GM23338 (cell line): ENCODE results near the gene NPHP4. TPM values are rescaled to one million over a fixed set of nuclear protein-coding genes. Genes with fewer than 3 reads are reported as not detected.

Experiments used
- ATAC-seq: fragments of 200-7000 bp; cut with Tn5 transposase; 3 replicates; pipeline ENCODE4 v1.9.1; 2020
- DNase-seq: peaks from one replicate; pipeline ENCODE4 v3.0.0-alpha.2; 2015; ENCODE audit warnings: low spot score
- H2AFZ ChIP-seq: fragments of 200-600 bp; sonication (generic); 2 replicates; pipeline ENCODE4 v1.8.0; 2016; ENCODE audit warnings: antibody characterized with exemption, mild to moderate bottlenecking, moderate library complexity
- H3F3A ChIP-seq: fragments of 200-600 bp; sonication (generic); replicated peaks from 2 replicates; pipeline ENCODE4 v1.8.0; 2017; ENCODE audit warnings: antibody characterized with exemption, mixed run types, low read depth
- H3K27ac ChIP-seq: fragments of 200-600 bp; sonication (generic); 2 replicates; pipeline ENCODE4 v1.6.1; 2016; ENCODE audit warnings: low read depth
- H3K27me3 ChIP-seq: fragments of 200-600 bp; sonication (generic); 2 replicates; pipeline ENCODE4 v1.8.0; 2016; ENCODE audit warnings: mild to moderate bottlenecking, mixed run types, moderate library complexity; ENCODE audit not compliant: insufficient read depth
- H3K36me3 ChIP-seq: fragments of 200-600 bp; sonication (generic); 2 replicates; pipeline ENCODE4 v1.8.0; 2016; ENCODE audit warnings: mild to moderate bottlenecking; ENCODE audit not compliant: insufficient read depth
- H3K4me1 ChIP-seq: fragments of 200-600 bp; sonication (generic); 2 replicates; pipeline ENCODE4 v1.8.0; 2016; ENCODE audit warnings: mild to moderate bottlenecking, moderate library complexity; ENCODE audit not compliant: insufficient read depth
- H3K4me2 ChIP-seq: fragments of 200-600 bp; sonication (generic); 2 replicates; pipeline ENCODE4 v1.7.1; 2017; ENCODE audit warnings: mixed run types
- H3K4me3 ChIP-seq: fragments of 200-600 bp; sonication (generic); 2 replicates; pipeline ENCODE4 v1.6.1; 2016; ENCODE audit warnings: mixed run types
- H3K79me2 ChIP-seq: fragments of 200-600 bp; sonication (generic); replicated peaks from 2 replicates; pipeline ENCODE4 v1.8.0; 2017; ENCODE audit warnings: mild to moderate bottlenecking; ENCODE audit not compliant: insufficient read depth
- H3K9me2 ChIP-seq: fragments of 200-600 bp; sonication (generic); 2 replicates; pipeline ENCODE4 v1.8.0; 2017; ENCODE audit not compliant: insufficient read depth
- H4K20me1 ChIP-seq: fragments of 200-600 bp; sonication (generic); replicated peaks from 2 replicates; pipeline ENCODE4 v1.8.0; 2017; ENCODE audit warnings: mild to moderate bottlenecking; ENCODE audit not compliant: insufficient read depth
- H3K27ac Mint-ChIP-seq: 2 replicates; pipeline ENCODE4 v1.8.0; 2020; ENCODE audit warnings: inconsistent platforms, mild to moderate bottlenecking, moderate library complexity, mixed read lengths
- H3K27me3 Mint-ChIP-seq: 3 replicates; pipeline ENCODE4 v1.8.0; 2022; ENCODE audit warnings: low read depth, mild to moderate bottlenecking, moderate library complexity, mixed read lengths, inconsistent platforms; ENCODE audit not compliant: insufficient read depth, poor library complexity
- H3K36me3 Mint-ChIP-seq: 3 replicates; pipeline ENCODE4 v1.8.0; 2021; ENCODE audit warnings: low read depth, mild to moderate bottlenecking, inconsistent platforms, moderate library complexity, mixed read lengths
- H3K4me1 Mint-ChIP-seq: 3 replicates; pipeline ENCODE4 v1.8.0; 2020; ENCODE audit warnings: mild to moderate bottlenecking, inconsistent platforms, mixed read lengths
- H3K4me3 Mint-ChIP-seq: 3 replicates; pipeline ENCODE4 v1.8.0; 2021; ENCODE audit warnings: moderate library complexity, mild to moderate bottlenecking, inconsistent platforms, mixed read lengths
- H3K9me3 Mint-ChIP-seq: 3 replicates; pipeline ENCODE4 v1.8.0; 2020; ENCODE audit warnings: moderate library complexity, mild to moderate bottlenecking, inconsistent platforms, mixed read lengths
- CTCF ChIP-seq, 2 experiments: fragments of 200-600 bp in 1 of 2; sonication (generic) in 1 of 2; conservative IDR thresholded peaks; 2 replicates each; pipeline versions ENCODE4 v1.5.1 to v1.6.1; 2016 to 2017; ENCODE audit warnings: antibody characterized with exemption in 2 of 2, low read depth in 2 of 2, mild to moderate bottlenecking in 2 of 2, moderate library complexity in 1 of 2
- ETS1 ChIP-seq: IDR thresholded peaks from 2 replicates; pipeline ENCODE4 v1.6.1; 2016; ENCODE audit warnings: antibody characterized with exemption
- JUNB ChIP-seq: IDR thresholded peaks from one replicate; pipeline ENCODE4 v1.6.1; 2016; ENCODE audit warnings: antibody characterized with exemption; ENCODE audit not compliant: unreplicated experiment
- NANOG ChIP-seq: IDR thresholded peaks from 2 replicates; pipeline ENCODE4 v1.6.1; 2016; ENCODE audit warnings: antibody characterized with exemption, borderline replicate concordance
- POLR2AphosphoS5 ChIP-seq: IDR thresholded peaks from 2 replicates; pipeline ENCODE4 v1.6.1; 2016; ENCODE audit warnings: antibody characterized with exemption, low read depth
- ZNF114 ChIP-seq: fragments of 250-450 bp; sonication (Bioruptor Pico); IDR thresholded peaks from 2 replicates; pipeline ENCODE4 v1.5.0; 2020; ENCODE audit warnings: mild to moderate bottlenecking, moderate library complexity
- ZNF462 ChIP-seq: fragments of 250-450 bp; sonication (Bioruptor Pico); IDR thresholded peaks from 2 replicates; pipeline ENCODE4 v1.5.0; 2020; ENCODE audit warnings: mild to moderate bottlenecking, moderate library complexity
- polyA plus RNA-seq: library from polyadenylated mRNA; unstranded; fragments of >200 nt; fragmentation: Nextera tagmentation; extraction: Ambion mirVana; gene quantifications from 2 replicates; pipeline ENCODE4 v1.2.1, GENCODE V29; 2016
- total RNA-seq: library from RNA; depleted of rRNA; stranded (reverse); fragments of >200 nt; shearing (Covaris generic); gene quantifications from 2 replicates; pipeline ENCODE4 v1.2.3, GENCODE V29; 2014

Gene NPHP4
- total and polyA plus RNA-seq, 2 experiments from 2014 or later: 2.5 to 12.4 TPM

- TF ChIP-seq CTCF (conservative IDR thresholded peaks at IDR 0.05; ENCODE audit: low read depth in 2 of 2): no peak
These were observed 104.8 kb downstream of the NPHP4 start (continued) for GRCh38 chr1:5887349-5887970.

- DNase-seq (no peak), ATAC-seq (no peak)
- H3K9me2 ChIP-seq: no peaks in the 10 kb centered on the region
- H4K20me1 ChIP-seq: no peaks in the 10 kb centered on the region
- H3K4me3 Mint-ChIP-seq: no peak overlapping the region
- H3K36me3 ChIP-seq: no peaks in the 10 kb centered on the region
- no peak overlapping the region for H3K27ac ChIP-seq
- H3K4me2 ChIP-seq: no peak overlapping the region
- H3K9me3 Mint-ChIP-seq: no peaks in the 10 kb centered on the region
- no peaks in the 10 kb centered on the region for H3K79me2 ChIP-seq
- H2AFZ ChIP-seq: no peak overlapping the region
- H3K27ac Mint-ChIP-seq: peak overlapping the region; percentile 70; the same call in 1 of the 2 replicates
- H3K4me1 ChIP-seq: no peaks in the 10 kb centered on the region
- no peaks in the 10 kb centered on the region for H3K27me3 ChIP-seq
- peaks cover 13% of the 10 kb centered on the region; the same call in 2 of the 3 replicates for H3K36me3 Mint-ChIP-seq
- H3K27me3 Mint-ChIP-seq: peaks cover 10% of the 10 kb centered on the region
- peaks cover 6% of the 10 kb centered on the region for H3K4me1 Mint-ChIP-seq
- H3F3A ChIP-seq: no peaks in the 10 kb centered on the region
- H3K4me3 ChIP-seq: no peak overlapping the region
- TF ChIP-seq CTCF (conservative IDR thresholded peaks at IDR 0.05; ENCODE audit: low read depth in 2 of 2): no peak
- TF ChIP-seq ZNF114 (CRISPR knock-in tag): no peak
- no peak for TF ChIP-seq NANOG
- no peak for TF ChIP-seq ETS1
- TF ChIP-seq ZNF462 (CRISPR knock-in tag): no peak
- TF ChIP-seq JUNB: no peak
- no peak for TF ChIP-seq POLR2AphosphoS5
These were observed 105.5 kb downstream of the NPHP4 start for GRCh38 chr1:5886541-5887348.
